GM12878 (cell line): ENCODE data around the gene DCAF11. TPM values are rescaled to one million over a fixed set of nuclear protein-coding genes. Genes with fewer than 3 reads are reported as not detected.

Source experiments
- BCL11A ChIP-seq: IDR thresholded peaks from 2 replicates; pipeline ENCODE4 v1.6.1; 2011; ENCODE audit warnings: low read depth, low read length
- CBFB ChIP-seq: IDR thresholded peaks from 2 replicates; pipeline ENCODE4 v1.6.1; 2016; ENCODE audit warnings: antibody characterized with exemption, low read depth
- DPF2 ChIP-seq: fragments of 450-650 bp; IDR thresholded peaks from 2 replicates; pipeline ENCODE4 v1.6.1; 2017; ENCODE audit warnings: mild to moderate bottlenecking
- ESRRA ChIP-seq: IDR thresholded peaks from 2 replicates; pipeline ENCODE4 v1.6.1; 2012; ENCODE audit warnings: mild to moderate bottlenecking, low read length, improper control_type of control experiment
- IKZF2 ChIP-seq, 2 experiments: fragments of 450-650 bp; IDR thresholded peaks; 2 replicates each; pipeline ENCODE4 v1.6.1; 2017; ENCODE audit warnings: mild to moderate bottlenecking in 2 of 2, moderate library complexity in 2 of 2
- LARP7 ChIP-seq: fragments of 450-650 bp; IDR thresholded peaks from 2 replicates; pipeline ENCODE4 v1.6.1; 2017; ENCODE audit warnings: mild to moderate bottlenecking
- MEF2A ChIP-seq: IDR thresholded peaks from 2 replicates; pipeline ENCODE4 v1.6.1; 2011; ENCODE audit warnings: low read depth, mild to moderate bottlenecking, low read length, moderate library complexity; ENCODE audit not compliant: insufficient read depth
- MTA2 ChIP-seq: fragments of 450-650 bp; IDR thresholded peaks from 2 replicates; pipeline ENCODE4 v1.6.1; 2016; ENCODE audit warnings: low read depth, mild to moderate bottlenecking, moderate library complexity
- PAX5 ChIP-seq: IDR thresholded peaks from 2 replicates; pipeline ENCODE4 v1.6.1; 2011; ENCODE audit warnings: low read depth, low read length, borderline replicate concordance
- POLR2A ChIP-seq: IDR thresholded peaks from 2 replicates; pipeline ENCODE4 v1.6.1; 2011; ENCODE audit warnings: low read depth, mild to moderate bottlenecking, low read length
- RAD21 ChIP-seq: IDR thresholded peaks from 2 replicates; pipeline ENCODE4 v1.6.1; 2011; ENCODE audit warnings: mild to moderate bottlenecking, low read depth, low read length, moderate library complexity; ENCODE audit not compliant: insufficient read depth
- RCOR1 ChIP-seq: conservative IDR thresholded peaks from 2 replicates; pipeline ENCODE4 v1.6.1; 2012; ENCODE audit warnings: low read depth, low read length, improper control_type of control experiment
- SPI1 ChIP-seq: IDR thresholded peaks from 2 replicates; pipeline ENCODE4 v1.6.1; 2011; ENCODE audit warnings: low read depth, mild to moderate bottlenecking, low read length, moderate library complexity, borderline replicate concordance; ENCODE audit not compliant: insufficient read depth
- SREBF1 ChIP-seq: IDR thresholded peaks from 2 replicates; pipeline ENCODE4 v1.6.1; 2012; ENCODE audit warnings: mild to moderate bottlenecking, low read length
- TCF7 ChIP-seq: IDR thresholded peaks from 2 replicates; pipeline ENCODE4 v1.6.1; 2014; ENCODE audit warnings: antibody characterized with exemption, borderline replicate concordance
- WRNIP1 ChIP-seq: IDR thresholded peaks from 2 replicates; pipeline ENCODE4 v1.6.1; 2011; ENCODE audit warnings: low read depth, low read length, improper control_type of control experiment, borderline replicate concordance
- ZNF217 ChIP-seq: fragments of 450-650 bp; IDR thresholded peaks from 2 replicates; pipeline ENCODE4 v1.6.1; 2017; ENCODE audit warnings: antibody characterized with exemption, mild to moderate bottlenecking
- ZNF622 ChIP-seq: fragments of 450-650 bp; IDR thresholded peaks from 2 replicates; pipeline ENCODE4 v1.6.1; 2017; ENCODE audit warnings: mild to moderate bottlenecking, inconsistent platforms
- polyA plus RNA-seq, 11 experiments: library from polyadenylated mRNA; depleted of rRNA in 4 of 11; unstranded in 6 of 11; stranded (reverse) in 5 of 11; fragments of >200 nt; fragmentation: Nextera tagmentation in 4 of 11; fragmentation: Illumina TruSeq in 1 of 11; extraction: Ambion mirVana in 4 of 11; extraction: Trizol in 1 of 11; gene quantifications; 1 replicate in 1 of 11; 2 replicates in 10 of 11; pipeline versions ENCODE4 v1.2.1 to v1.2.3, GENCODE V29; 2011 to 2016; ENCODE audit warnings: inconsistent platforms in 2 of 11, missing spikeins in 2 of 11, low read depth in 1 of 11
- total RNA-seq, 4 experiments: library from RNA; depleted of rRNA in 3 of 4; stranded (reverse); fragments of >200 nt in 3 of 4; fragmentation: Illumina TruSeq in 1 of 4; extraction: Trizol in 1 of 4; gene quantifications; 2 replicates each; pipeline versions ENCODE4 v1.2.1 to v1.2.3, GENCODE V29; 2013 to 2021
- TF ChIP-seq, protein P1 (sequence below): fragments of 450-650 bp; formaldehyde crosslinking; IDR thresholded peaks from 2 replicates; pipeline ENCODE4 v1.4.0; 2020; ENCODE audit warnings: mild to moderate bottlenecking, moderate library complexity
- TF ChIP-seq, protein P2 (sequence below): fragments of 450-650 bp; IDR thresholded peaks from 2 replicates; pipeline ENCODE4 v1.6.1; 2018; ENCODE audit warnings: mild to moderate bottlenecking, low read depth, moderate library complexity; ENCODE audit not compliant: partially characterized antibody
- TF ChIP-seq, protein P3 (sequence below): IDR thresholded peaks from 2 replicates; pipeline ENCODE4 v1.6.1; 2012; ENCODE audit warnings: low read depth, low read length, improper control_type of control experiment
- TF ChIP-seq, protein P4 (sequence below): IDR thresholded peaks from 2 replicates; pipeline ENCODE4 v1.6.1; 2011; ENCODE audit warnings: mild to moderate bottlenecking, low read depth, low read length, moderate library complexity; ENCODE audit not compliant: insufficient replicate concordance

Gene DCAF11
- total and polyA plus RNA-seq, 10 of the 15 experiments (the other 5 are each of a cell fraction or from before 2014, with no cell fraction given): 13.4 to 91.2 (median 68.7) TPM

DNA sequence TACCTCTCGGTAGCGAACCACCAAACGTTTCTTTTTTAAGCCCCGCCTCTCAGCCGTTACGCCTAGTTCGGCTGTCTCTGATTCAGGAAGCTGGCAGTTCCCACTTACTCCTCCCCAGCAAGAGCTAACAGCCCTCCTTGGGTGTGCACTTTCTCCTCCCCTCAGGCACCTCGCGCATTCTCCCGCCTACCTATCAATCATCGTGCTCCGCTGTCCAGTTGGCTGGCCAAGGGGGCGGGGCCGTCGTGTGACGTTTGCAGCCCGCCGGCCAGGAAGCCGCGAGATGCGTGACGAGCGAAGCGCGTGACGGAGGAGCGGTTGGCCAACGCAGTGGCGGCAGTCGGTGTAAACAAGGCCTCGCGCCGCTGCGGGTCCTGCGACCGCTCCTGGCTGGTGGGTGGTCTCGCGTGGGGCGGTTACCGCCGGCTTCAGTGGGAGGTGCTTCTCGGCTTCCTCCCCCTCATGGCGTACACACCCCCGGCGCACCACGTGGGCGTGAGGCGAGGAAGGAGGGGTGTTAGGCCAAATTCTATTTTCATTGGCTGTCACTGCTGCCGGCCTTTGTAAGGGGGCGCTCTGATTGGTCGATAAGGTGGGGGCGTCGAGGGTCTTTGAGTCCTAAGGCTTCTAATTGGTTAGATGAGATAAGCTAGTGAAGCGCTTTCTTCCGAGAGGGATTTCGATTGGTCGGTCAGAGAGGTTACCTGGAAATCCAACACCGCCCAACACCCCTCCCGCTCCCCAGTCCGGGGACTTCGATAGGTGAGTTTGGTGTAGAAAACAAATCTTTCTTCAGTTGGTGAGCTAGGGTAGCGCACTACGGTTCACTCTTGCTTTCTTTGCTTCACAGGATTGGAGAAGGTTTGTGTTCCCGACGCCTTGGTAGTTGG is at the start of gene DCAF11, which contains the start of gene NRL (continued):
- TF ChIP-seq DPF2 (peak; percentile 96), TCF7 (no peak), SREBF1 (0 out of 2 replicates have a peak, but pooled peaks have one; percentile 3), LARP7 (no peak), IKZF2 (IDR thresholded peaks at IDR 0.05) (no peak), CBFB (no peak; the same call in none of the 2 replicates), RCOR1 (peak; percentile 22; the same call in 1 of the 2 replicates), SPI1 (peak; percentile 54; the same call in 1 of the 2 replicates), PAX5 (peak; percentile 49; the same call in 1 of the 2 replicates), MEF2A (no peak), BCL11A (no peak), MTA2 (no peak), RAD21 (no peak), ZNF217 (no peak), POLR2A (peak; percentile 91), ZNF622 (no peak), ESRRA (no peak), WRNIP1 (0 out of 2 replicates have a peak, but pooled peaks have one; percentile 24)
- TF ChIP-seq, protein P1, sequence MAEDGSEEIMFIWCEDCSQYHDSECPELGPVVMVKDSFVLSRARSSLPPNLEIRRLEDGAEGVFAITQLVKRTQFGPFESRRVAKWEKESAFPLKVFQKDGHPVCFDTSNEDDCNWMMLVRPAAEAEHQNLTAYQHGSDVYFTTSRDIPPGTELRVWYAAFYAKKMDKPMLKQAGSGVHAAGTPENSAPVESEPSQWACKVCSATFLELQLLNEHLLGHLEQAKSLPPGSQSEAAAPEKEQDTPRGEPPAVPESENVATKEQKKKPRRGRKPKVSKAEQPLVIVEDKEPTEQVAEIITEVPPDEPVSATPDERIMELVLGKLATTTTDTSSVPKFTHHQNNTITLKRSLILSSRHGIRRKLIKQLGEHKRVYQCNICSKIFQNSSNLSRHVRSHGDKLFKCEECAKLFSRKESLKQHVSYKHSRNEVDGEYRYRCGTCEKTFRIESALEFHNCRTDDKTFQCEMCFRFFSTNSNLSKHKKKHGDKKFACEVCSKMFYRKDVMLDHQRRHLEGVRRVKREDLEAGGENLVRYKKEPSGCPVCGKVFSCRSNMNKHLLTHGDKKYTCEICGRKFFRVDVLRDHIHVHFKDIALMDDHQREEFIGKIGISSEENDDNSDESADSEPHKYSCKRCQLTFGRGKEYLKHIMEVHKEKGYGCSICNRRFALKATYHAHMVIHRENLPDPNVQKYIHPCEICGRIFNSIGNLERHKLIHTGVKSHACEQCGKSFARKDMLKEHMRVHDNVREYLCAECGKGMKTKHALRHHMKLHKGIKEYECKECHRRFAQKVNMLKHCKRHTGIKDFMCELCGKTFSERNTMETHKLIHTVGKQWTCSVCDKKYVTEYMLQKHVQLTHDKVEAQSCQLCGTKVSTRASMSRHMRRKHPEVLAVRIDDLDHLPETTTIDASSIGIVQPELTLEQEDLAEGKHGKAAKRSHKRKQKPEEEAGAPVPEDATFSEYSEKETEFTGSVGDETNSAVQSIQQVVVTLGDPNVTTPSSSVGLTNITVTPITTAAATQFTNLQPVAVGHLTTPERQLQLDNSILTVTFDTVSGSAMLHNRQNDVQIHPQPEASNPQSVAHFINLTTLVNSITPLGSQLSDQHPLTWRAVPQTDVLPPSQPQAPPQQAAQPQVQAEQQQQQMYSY: no peak
- TF ChIP-seq, protein P2, sequence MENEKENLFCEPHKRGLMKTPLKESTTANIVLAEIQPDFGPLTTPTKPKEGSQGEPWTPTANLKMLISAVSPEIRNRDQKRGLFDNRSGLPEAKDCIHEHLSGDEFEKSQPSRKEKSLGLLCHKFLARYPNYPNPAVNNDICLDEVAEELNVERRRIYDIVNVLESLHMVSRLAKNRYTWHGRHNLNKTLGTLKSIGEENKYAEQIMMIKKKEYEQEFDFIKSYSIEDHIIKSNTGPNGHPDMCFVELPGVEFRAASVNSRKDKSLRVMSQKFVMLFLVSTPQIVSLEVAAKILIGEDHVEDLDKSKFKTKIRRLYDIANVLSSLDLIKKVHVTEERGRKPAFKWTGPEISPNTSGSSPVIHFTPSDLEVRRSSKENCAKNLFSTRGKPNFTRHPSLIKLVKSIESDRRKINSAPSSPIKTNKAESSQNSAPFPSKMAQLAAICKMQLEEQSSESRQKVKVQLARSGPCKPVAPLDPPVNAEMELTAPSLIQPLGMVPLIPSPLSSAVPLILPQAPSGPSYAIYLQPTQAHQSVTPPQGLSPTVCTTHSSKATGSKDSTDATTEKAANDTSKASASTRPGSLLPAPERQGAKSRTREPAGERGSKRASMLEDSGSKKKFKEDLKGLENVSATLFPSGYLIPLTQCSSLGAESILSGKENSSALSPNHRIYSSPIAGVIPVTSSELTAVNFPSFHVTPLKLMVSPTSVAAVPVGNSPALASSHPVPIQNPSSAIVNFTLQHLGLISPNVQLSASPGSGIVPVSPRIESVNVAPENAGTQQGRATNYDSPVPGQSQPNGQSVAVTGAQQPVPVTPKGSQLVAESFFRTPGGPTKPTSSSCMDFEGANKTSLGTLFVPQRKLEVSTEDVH: no peak
- TF ChIP-seq, protein P3, sequence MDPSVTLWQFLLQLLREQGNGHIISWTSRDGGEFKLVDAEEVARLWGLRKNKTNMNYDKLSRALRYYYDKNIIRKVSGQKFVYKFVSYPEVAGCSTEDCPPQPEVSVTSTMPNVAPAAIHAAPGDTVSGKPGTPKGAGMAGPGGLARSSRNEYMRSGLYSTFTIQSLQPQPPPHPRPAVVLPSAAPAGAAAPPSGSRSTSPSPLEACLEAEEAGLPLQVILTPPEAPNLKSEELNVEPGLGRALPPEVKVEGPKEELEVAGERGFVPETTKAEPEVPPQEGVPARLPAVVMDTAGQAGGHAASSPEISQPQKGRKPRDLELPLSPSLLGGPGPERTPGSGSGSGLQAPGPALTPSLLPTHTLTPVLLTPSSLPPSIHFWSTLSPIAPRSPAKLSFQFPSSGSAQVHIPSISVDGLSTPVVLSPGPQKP: no peak; the same call in 1 of the 2 replicates
- TF ChIP-seq, protein P4, sequence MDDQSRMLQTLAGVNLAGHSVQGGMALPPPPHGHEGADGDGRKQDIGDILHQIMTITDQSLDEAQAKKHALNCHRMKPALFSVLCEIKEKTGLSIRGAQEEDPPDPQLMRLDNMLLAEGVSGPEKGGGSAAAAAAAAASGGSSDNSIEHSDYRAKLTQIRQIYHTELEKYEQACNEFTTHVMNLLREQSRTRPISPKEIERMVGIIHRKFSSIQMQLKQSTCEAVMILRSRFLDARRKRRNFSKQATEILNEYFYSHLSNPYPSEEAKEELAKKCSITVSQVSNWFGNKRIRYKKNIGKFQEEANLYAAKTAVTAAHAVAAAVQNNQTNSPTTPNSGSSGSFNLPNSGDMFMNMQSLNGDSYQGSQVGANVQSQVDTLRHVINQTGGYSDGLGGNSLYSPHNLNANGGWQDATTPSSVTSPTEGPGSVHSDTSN: peak; percentile 96
